Esophagus (tissue), 2 donors: ENCODE data around the gene RGCC. TPM values are rescaled to one million over a fixed set of nuclear protein-coding genes. Genes with fewer than 3 reads are reported as not detected.

Experiments
- H3K27ac ChIP-seq, 2 donors: one replicate each; pipeline ENCODE4 v1.5.1; 2013; ENCODE audit warnings: low read depth in 2 of 2, mild to moderate bottlenecking in 2 of 2, inconsistent platforms in 1 of 2, low read length in 1 of 2, moderate library complexity in 1 of 2
- H3K27me3 ChIP-seq, 2 donors: one replicate each; pipeline ENCODE4 v1.6.1; 2013; ENCODE audit warnings: low read length in 2 of 2, control low read depth in 1 of 2, mild to moderate bottlenecking in 1 of 2; ENCODE audit not compliant: insufficient read depth in 2 of 2, control insufficient read depth in 1 of 2
- H3K36me3 ChIP-seq, 2 donors: one replicate each; pipeline ENCODE4 v1.6.1; 2013; ENCODE audit warnings: low read length in 1 of 2; ENCODE audit not compliant: control insufficient read depth in 2 of 2, insufficient read depth in 2 of 2
- H3K4me1 ChIP-seq, 2 donors: one replicate each; pipeline ENCODE4 v1.6.1; 2013; ENCODE audit warnings: low read length in 1 of 2; ENCODE audit not compliant: control insufficient read depth in 2 of 2, insufficient read depth in 2 of 2
- H3K4me3 ChIP-seq, 2 donors: one replicate each; pipeline ENCODE4 v1.5.1; 2013; ENCODE audit warnings: low read length in 2 of 2, mild to moderate bottlenecking in 2 of 2, low read depth in 1 of 2, moderate library complexity in 1 of 2
- H3K9me3 ChIP-seq, 2 donors: one replicate each; pipeline ENCODE4 v1.6.1; 2013; ENCODE audit warnings: mild to moderate bottlenecking in 2 of 2, low read depth in 1 of 2, low read length in 1 of 2, moderate library complexity in 1 of 2; ENCODE audit not compliant: control insufficient read depth in 2 of 2, insufficient read depth in 1 of 2
- WGBS, 2 donors: extraction: QIAGEN DNeasy Blood & Tissue Kit; methylation state at CpG; one replicate each; pipeline ENCODE4 v1.1.7; 2013; 5-methylcytosine and 5-hydroxymethylcytosine counted together
- polyA plus RNA-seq, 2 donors: library from polyadenylated mRNA; stranded (reverse); fragments of 200-250 nt; gene quantifications; one replicate each; pipeline ENCODE4 v1.2.3, GENCODE V29; 2013
- donor health status: healthy with polysubstance abuse.
- donor health status: Bipolar disorder and iron deficiency.

Gene RGCC
- polyA plus RNA-seq, 2 donors: 7.9 to 8.0 TPM

GRCh38 chr13:41468631-41469030, 11.3 kb downstream of the RGCC start:
- 62 to 97% methylated on average over 2 of the region's 2 CpGs for WGBS, 2 donors
- H3K27ac ChIP-seq: no peak overlapping the region
- peaks cover 0 to 8% of the 10 kb centered on the region in 2 donors for H3K4me1 ChIP-seq
- H3K9me3 ChIP-seq: no peaks in the 10 kb centered on the region
- H3K36me3 ChIP-seq: peaks cover 0 to 4% of the 10 kb centered on the region in 2 donors
- no peak overlapping the region for H3K4me3 ChIP-seq
- H3K27me3 ChIP-seq: no peaks in the 10 kb centered on the region

- no peak overlapping the region for H3K27ac ChIP-seq
- H3K4me1 ChIP-seq: no peaks in the 10 kb centered on the region
- H3K9me3 ChIP-seq: no peaks in the 10 kb centered on the region
- no peaks in the 10 kb centered on the region for H3K27me3 ChIP-seq
- 76 to 79% methylated on average over 4 of the region's 4 CpGs for WGBS, 2 donors
- no peak overlapping the region for H3K4me3 ChIP-seq
- H3K36me3 ChIP-seq: no peaks in the 10 kb centered on the region
These were observed 12.8 kb downstream of the RGCC start for GRCh38 chr13:41470196-41470595.

- H3K4me1 ChIP-seq: no peaks in the 10 kb centered on the region
- no peaks in the 10 kb centered on the region for H3K36me3 ChIP-seq
- H3K27me3 ChIP-seq: no peaks in the 10 kb centered on the region
- H3K9me3 ChIP-seq: no peaks in the 10 kb centered on the region
- 87 to 90% methylated on average over 5 of the region's 5 CpGs for whole genome bisulfite sequencing, 2 donors
- no peak overlapping the region for H3K4me3 ChIP-seq
- H3K27ac ChIP-seq: no peak overlapping the region
These were observed 14.4 kb downstream of the RGCC start for GRCh38 chr13:41471785-41472184.

GRCh38 chr13:41487222-41487621, 29.9 kb downstream of the RGCC start:
- no peaks in the 10 kb centered on the region for H3K9me3 ChIP-seq
- H3K4me1 ChIP-seq: no peaks in the 10 kb centered on the region
- no peaks in the 10 kb centered on the region for H3K27me3 ChIP-seq
- H3K36me3 ChIP-seq: no peaks in the 10 kb centered on the region
- no peak overlapping the region for H3K27ac ChIP-seq
- no peak overlapping the region for H3K4me3 ChIP-seq
- 82 to 88% methylated on average over 2 of the region's 2 CpGs for WGBS, 2 donors

GRCh38 chr13:41488124-41488523, 30.8 kb downstream of the RGCC start:
- H3K9me3 ChIP-seq: no peaks in the 10 kb centered on the region
- H3K27ac ChIP-seq: no peak overlapping the region
- H3K4me3 ChIP-seq: no peak overlapping the region
- H3K27me3 ChIP-seq: no peaks in the 10 kb centered on the region
- WGBS, 2 donors: 94 to 96% methylated on average over 2 of the region's 2 CpGs
- peaks cover 0 to 3% of the 10 kb centered on the region in 2 donors for H3K4me1 ChIP-seq
- H3K36me3 ChIP-seq: no peaks in the 10 kb centered on the region

- Histone ChIP-seq H3K36me3 (no peaks in the 10 kb centered on the region), H3K27ac (no peak overlapping the region), H3K4me3 (no peak overlapping the region), H3K27me3 (no peaks in the 10 kb centered on the region), H3K4me1 (peaks cover 0 to 13% of the 10 kb centered on the region in 2 donors), H3K9me3 (no peaks in the 10 kb centered on the region)
- 86 to 89% methylated on average over 3 of the region's 3 CpGs for WGBS, 2 donors
These were observed 33.1 kb downstream of the RGCC start for GRCh38 chr13:41490371-41491015.

GRCh38 chr13:41491436-41491835, 34.1 kb downstream of the RGCC start:
- Histone ChIP-seq H3K27ac (no peak overlapping the region), H3K4me1 (peaks cover 0 to 13% of the 10 kb centered on the region in 2 donors), H3K36me3 (no peaks in the 10 kb centered on the region), H3K4me3 (no peak overlapping the region), H3K9me3 (no peaks in the 10 kb centered on the region), H3K27me3 (no peaks in the 10 kb centered on the region)

GRCh38 chr13:41492432-41493260, 35.3 kb downstream of the RGCC start:
- no peaks in the 10 kb centered on the region for H3K36me3 ChIP-seq
- peaks cover 0 to 16% of the 10 kb centered on the region in 2 donors for H3K4me1 ChIP-seq
- no peaks in the 10 kb centered on the region for H3K27me3 ChIP-seq
- WGBS, 2 donors: 69% methylated on average over 4 of the region's 4 CpGs
- no peak overlapping the region for H3K4me3 ChIP-seq
- no peaks in the 10 kb centered on the region for H3K9me3 ChIP-seq
- peak overlapping the region; percentile 48 to 49 for H3K27ac ChIP-seq

- Histone ChIP-seq H3K4me3 (no peak overlapping the region), H3K9me3 (no peaks in the 10 kb centered on the region), H3K27ac (peak overlapping the region in 1 of 2 donors; percentile 14), H3K27me3 (no peaks in the 10 kb centered on the region), H3K4me1 (peaks cover 0 to 16% of the 10 kb centered on the region in 2 donors), H3K36me3 (no peaks in the 10 kb centered on the region)
- 45 to 62% methylated on average over 6 of the region's 6 CpGs for WGBS, 2 donors
These were observed 36.9 kb downstream of the RGCC start for GRCh38 chr13:41494202-41494601.
